ENCODE data around the gene SHC2. TPM values are rescaled to one million over a fixed set of nuclear protein-coding genes. Genes with fewer than 3 reads are reported as not detected.

SHC2 gene
- total RNA-seq, 3 donors from 2014 or later: 8.3 to 40.6 (median 21.8) TPM

DNA sequence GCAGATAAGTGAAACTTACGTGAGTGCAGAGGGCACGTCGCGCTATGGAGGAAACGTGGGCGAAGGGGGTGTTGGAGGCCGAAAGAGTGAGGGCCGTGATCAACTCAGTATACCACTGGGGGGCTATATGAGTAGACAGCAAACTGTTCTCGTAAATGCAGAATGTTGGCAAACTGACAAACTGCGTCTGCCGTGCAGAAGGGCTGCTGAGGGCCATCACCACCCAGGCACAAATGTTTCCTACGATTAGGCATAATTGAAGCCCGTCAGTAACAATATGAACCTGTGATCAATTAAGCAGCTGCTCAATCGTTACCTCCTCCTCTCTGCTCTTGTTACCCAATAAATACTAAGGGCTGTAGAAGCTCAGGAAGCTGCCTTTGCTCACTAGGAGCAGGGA, 18.1 kb upstream of the SHC2 start:
- Histone ChIP-seq H3K4me1 (no peaks in the 10 kb centered on the region), H3K27me3 (peaks cover 0 to 14% of the 10 kb centered on the region in 2 donors), H3K4me3 (no peak overlapping the region), H3K9me3 (no peaks in the 10 kb centered on the region), H3K36me3 (no peaks in the 10 kb centered on the region), H3K27ac (no peak overlapping the region)
- no peak for DNase-seq (ENCODE audit: low spot score in 2 of 2)
- intact Hi-C loops (cut with DNase I; ENCODE audit: low total_unique reads): no loop called here
- no peak for TF ChIP-seq CTCF (IDR thresholded peaks at IDR 0.05)
- TF ChIP-seq POLR2AphosphoS5 (IDR thresholded peaks at IDR 0.05): no peak
- TF ChIP-seq POLR2A (IDR thresholded peaks at IDR 0.05): no peak

DNA sequence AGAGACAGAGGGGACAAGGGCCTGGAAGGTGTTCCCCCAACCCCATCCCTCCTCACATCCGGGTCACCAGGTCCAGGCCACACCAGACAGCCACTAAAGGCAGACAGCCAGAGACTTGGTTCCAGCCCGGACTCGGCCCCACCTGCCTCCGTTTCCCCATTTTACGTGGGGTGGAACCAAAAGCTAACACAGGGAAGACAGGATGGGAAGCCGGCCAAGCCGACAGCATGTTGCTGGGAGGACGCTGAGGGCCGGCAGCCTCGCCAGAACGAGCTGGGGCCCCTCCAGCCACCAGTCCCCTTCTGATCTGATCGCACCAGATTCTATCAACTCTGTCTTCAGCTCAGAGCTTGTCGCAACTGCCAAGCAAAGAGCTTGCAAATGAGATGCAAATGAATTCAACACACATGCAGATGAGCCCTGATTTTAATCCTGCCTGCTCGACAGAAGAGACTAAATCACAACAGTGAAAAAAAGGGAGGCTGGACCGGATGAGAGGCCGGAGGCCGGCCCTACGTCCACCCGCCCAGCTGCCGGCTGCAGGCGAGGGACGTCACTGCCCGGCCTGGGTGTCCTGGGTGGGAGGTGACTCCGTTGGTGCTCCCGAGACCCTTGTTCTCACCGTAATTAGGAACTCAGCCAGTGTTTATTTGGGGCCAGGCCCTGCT, 17.5 kb upstream of the SHC2 start:
- Histone ChIP-seq H3K27ac (no peak overlapping the region), H3K36me3 (no peaks in the 10 kb centered on the region), H3K4me3 (no peak overlapping the region), H3K9me3 (no peaks in the 10 kb centered on the region), H3K4me1 (no peaks in the 10 kb centered on the region), H3K27me3 (peaks cover 0 to 15% of the 10 kb centered on the region in 2 donors)
- DNase-seq (ENCODE audit: low spot score in 2 of 2): no peak
- intact Hi-C loops (cut with DNase I; ENCODE audit: low total_unique reads): no loop called here
- TF ChIP-seq POLR2AphosphoS5 (IDR thresholded peaks at IDR 0.05): no peak
- no peak for TF ChIP-seq POLR2A (IDR thresholded peaks at IDR 0.05)
- no peak for TF ChIP-seq CTCF (IDR thresholded peaks at IDR 0.05)

- intact Hi-C loops (cut with DNase I; ENCODE audit: low total_unique reads): no loop called here
- H3K4me3 ChIP-seq: no peak overlapping the region
- DNase-seq (ENCODE audit: low spot score in 2 of 2): no peak
- no peaks in the 10 kb centered on the region for H3K9me3 ChIP-seq
- H3K36me3 ChIP-seq: no peaks in the 10 kb centered on the region
- peaks cover 0 to 15% of the 10 kb centered on the region in 2 donors for H3K27me3 ChIP-seq
- TF ChIP-seq POLR2A (IDR thresholded peaks at IDR 0.05) (no peak), POLR2AphosphoS5 (IDR thresholded peaks at IDR 0.05) (no peak), CTCF (IDR thresholded peaks at IDR 0.05) (no peak)
- no peaks in the 10 kb centered on the region for H3K4me1 ChIP-seq
- no peak overlapping the region for H3K27ac ChIP-seq
Measured at GRCh38 chr19:475360-475759, 14.5 kb upstream of the SHC2 start.

DNA sequence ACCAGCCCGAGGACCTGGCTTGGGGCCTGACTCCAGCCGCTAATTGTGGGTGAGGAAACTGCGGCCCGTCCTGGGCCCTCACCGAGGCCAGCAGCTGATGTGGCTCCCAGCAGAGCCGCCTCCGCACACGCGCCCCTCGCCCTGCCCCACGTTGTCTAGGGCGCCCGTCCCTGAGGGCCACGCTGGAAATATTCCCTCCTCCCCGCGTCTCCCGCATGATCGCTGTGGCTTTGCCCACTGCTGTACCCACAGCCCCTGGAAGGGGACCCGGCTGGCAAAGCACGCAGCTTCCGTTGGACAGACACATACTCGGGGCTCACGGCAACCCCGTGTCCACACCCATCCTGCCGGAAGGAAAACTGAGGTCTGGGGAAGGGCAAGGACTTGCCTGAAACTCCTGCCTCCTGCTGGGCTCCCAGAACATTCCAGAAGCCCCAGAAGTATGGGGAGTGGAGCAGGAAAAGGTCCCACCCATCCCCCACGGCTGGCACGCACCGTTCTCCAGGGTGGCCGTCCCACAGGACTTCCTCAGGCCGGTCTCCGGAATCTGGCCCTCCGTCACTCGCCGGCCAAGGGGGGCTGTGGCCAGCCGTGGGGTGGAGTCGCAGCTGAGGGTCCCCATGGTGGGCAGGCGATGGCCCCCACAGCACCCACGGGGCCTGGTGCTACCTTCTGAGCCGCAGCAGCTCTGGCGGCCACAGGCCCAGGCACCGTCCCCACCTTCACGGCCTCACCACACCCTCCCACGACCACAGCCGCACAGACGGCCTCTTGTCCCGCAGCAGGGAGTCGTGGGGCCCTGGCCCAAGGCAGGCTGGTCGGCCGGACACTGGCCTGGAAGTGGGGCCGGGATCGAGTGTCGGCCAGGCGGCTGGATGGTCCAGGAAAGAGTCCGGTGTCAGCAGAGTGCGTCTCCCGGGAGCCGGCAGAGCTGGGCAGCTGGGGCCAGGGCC, 13.6 kb upstream of the SHC2 start:
- Histone ChIP-seq H3K4me3 (peak overlapping the region in 1 of 3 donors; percentile 28), H3K9me3 (no peaks in the 10 kb centered on the region), H3K4me1 (no peaks in the 10 kb centered on the region), H3K36me3 (no peaks in the 10 kb centered on the region), H3K27ac (peak overlapping the region in 1 of 2 donors; percentile 55), H3K27me3 (peaks cover 0 to 15% of the 10 kb centered on the region in 2 donors)
- intact Hi-C loops (cut with DNase I; ENCODE audit: low total_unique reads): no loop called here
- no peak for TF ChIP-seq CTCF (IDR thresholded peaks at IDR 0.05)
- TF ChIP-seq POLR2AphosphoS5 (IDR thresholded peaks at IDR 0.05): no peak
- TF ChIP-seq POLR2A (IDR thresholded peaks at IDR 0.05): no peak
- no peak for DNase-seq (ENCODE audit: low spot score in 2 of 2)
